Mesodermal cell (in vitro differentiated cells): ENCODE data around the gene AFTPH.

Experiments
- H3K27ac ChIP-seq: 2 replicates; pipeline ENCODE4 v1.7.0; 2013; ENCODE audit warnings: mild to moderate bottlenecking, low read depth, low read length, moderate library complexity; ENCODE audit not compliant: severe bottlenecking
- H3K36me3 ChIP-seq: 2 replicates; pipeline ENCODE4 v1.7.1; 2013; ENCODE audit warnings: mild to moderate bottlenecking, low read length, moderate library complexity; ENCODE audit not compliant: control insufficient read depth, insufficient read depth
- H3K4me1 ChIP-seq: one replicate; pipeline ENCODE4 v1.7.1; 2013; ENCODE audit warnings: mild to moderate bottlenecking, low read length; ENCODE audit not compliant: insufficient read depth, control insufficient read depth, poor library complexity, severe bottlenecking
- H3K4me3 ChIP-seq: 2 replicates; pipeline ENCODE4 v1.7.0; 2013; ENCODE audit warnings: low read length, control low read depth, mild to moderate bottlenecking; ENCODE audit not compliant: insufficient read depth, poor library complexity, severe bottlenecking; ENCODE audit errors: extremely low read depth
- H3K9me3 ChIP-seq: 2 replicates; pipeline ENCODE4 v1.7.1; 2013; ENCODE audit warnings: mild to moderate bottlenecking, low read length, moderate library complexity; ENCODE audit not compliant: control insufficient read depth
- WGBS, 2 experiments: methylation state at CpG; one replicate each; pipeline ENCODE4 v1.1.5; 2013; ENCODE audit warnings: missing lambda C conversion rate in 2 of 2; ENCODE audit not compliant: insufficient coverage in 2 of 2; 5-methylcytosine and 5-hydroxymethylcytosine counted together

Gene AFTPH

GRCh38 chr2:64626146-64626809 lies 102.2 kb downstream of the AFTPH start:
- H3K9me3 ChIP-seq = no peaks in the 10 kb centered on the region
- H3K36me3 ChIP-seq = peaks cover 6% of the 10 kb centered on the region
- WGBS, 2 experiments = 86 to 88% methylated on average over 6 to 7 of the region's 10 CpGs
- no peak overlapping the region for H3K4me3 ChIP-seq
- no peak overlapping the region for H3K27ac ChIP-seq
- peaks cover 12% of the 10 kb centered on the region for H3K4me1 ChIP-seq

GRCh38 chr2:64626963-64627760 lies 103.0 kb downstream of the AFTPH start:
- 75 to 78% methylated on average over 14 of the region's 27 CpGs for WGBS, 2 experiments
- H3K27ac ChIP-seq = peak overlapping the region; percentile 29

DNA sequence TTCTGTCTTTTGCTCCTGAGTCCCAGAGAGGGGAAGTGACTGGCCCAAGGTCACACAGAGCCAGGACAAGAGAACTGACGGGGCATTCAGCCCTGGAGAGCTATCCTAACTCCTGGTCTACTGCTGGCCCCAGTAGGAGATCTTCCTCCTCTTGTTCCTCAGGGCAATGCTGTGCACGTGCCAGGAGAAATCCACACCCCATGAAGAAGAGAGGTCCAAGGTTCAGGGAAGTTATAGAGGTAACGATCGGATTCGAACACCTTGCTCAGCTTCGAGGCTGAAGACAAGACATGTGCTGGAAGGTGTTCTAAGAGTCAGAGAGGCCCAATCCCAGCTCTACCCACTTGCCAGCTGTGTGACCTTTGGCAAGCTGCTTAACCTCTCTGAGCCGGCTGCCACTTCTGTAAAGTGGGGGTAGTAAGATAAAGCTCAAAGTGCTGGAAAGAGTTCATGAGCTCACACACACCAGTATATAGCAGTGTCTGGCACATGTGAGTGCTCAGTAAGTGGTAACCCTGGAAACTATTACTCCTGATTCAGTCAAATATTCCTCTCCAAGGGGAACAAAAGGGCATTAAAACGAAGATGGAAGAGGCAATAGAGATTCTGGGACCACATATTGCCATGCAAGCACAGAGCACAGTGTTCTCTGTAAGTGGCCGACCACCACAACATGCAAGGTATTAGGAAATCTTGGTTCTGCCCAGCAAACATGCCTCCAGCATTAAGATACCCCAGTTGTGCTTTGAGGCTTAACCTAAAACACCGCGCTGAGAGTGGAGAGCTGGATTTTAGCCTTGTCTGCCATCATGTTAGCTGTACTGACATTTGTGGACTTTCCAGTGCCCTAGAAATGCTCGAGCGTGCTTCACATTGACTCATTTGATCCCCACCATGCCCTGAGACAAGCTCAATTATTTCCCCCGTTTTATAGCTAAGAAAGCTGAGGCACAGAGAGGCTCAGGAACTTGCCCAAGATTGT lies 104.0 kb downstream of the AFTPH start:
- peak overlapping the region; percentile 16 for H3K27ac ChIP-seq
- no peak overlapping the region for H3K4me3 ChIP-seq
- no peaks in the 10 kb centered on the region for H3K9me3 ChIP-seq
- H3K36me3 ChIP-seq = peaks cover 24% of the 10 kb centered on the region
- 94 to 95% methylated on average over 12 to 13 of the region's 14 CpGs for WGBS, 2 experiments
- H3K4me1 ChIP-seq = peaks cover 5% of the 10 kb centered on the region

More at GRCh38 chr2:64626963-64627760, 103.0 kb downstream of the AFTPH start:
- no peak overlapping the region for H3K4me3 ChIP-seq
- peaks cover 12% of the 10 kb centered on the region for H3K4me1 ChIP-seq
- H3K9me3 ChIP-seq = no peaks in the 10 kb centered on the region
- H3K36me3 ChIP-seq = peaks cover 14% of the 10 kb centered on the region

DNA sequence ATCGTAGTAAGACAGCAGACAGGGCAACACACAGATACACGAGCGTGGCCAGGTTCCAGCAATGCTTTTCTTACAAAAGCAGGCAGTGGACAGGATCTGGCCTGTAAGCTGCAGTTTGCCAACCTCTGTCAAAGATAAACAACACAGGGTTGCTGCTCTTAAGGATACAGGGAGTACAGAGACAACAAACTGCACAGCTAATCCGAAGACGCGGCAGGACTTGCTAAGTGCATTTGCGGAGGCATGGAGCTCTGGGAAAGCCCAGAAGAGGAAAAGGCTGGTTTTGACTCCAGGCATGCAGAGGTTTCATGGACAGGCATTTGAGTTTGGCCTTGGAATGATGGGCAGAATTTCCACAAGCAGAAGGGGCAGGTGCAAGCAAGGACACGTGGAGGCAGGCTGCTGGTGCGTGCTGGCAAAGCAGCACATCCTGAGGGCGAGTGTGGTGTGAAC lies 105.2 kb downstream of the AFTPH start:
- WGBS, 2 experiments = 94 to 99% methylated on average over 9 to 10 of the region's 10 CpGs
- Histone ChIP-seq H3K9me3 (no peaks in the 10 kb centered on the region), H3K27ac (no peak overlapping the region), H3K4me3 (no peak overlapping the region), H3K36me3 (peaks cover 36% of the 10 kb centered on the region), H3K4me1 (no peaks in the 10 kb centered on the region)

- H3K4me1 ChIP-seq = no peaks in the 10 kb centered on the region
- no peak overlapping the region for H3K4me3 ChIP-seq
Measured at GRCh38 chr2:64629875-64630274, 105.7 kb downstream of the AFTPH start.

DNA sequence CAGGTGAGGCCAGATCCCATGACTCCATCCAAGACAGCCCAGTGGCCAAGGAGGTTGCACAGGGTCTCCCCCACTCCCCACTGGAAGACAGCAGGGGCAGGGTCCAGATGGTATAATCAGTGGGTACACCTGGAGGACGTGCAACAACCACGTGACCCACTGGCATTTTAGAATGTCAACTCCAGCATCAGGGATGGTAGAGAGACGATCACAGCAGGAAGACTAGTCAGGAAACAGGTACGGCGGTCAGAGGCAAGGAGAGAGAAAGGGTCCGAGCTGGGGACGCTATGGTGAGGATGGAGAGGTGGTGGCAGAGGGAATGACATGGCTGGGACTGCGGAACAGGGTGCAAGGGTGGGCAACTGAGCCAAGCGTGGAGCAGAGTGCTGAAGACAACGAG lies 106.6 kb downstream of the AFTPH start:
- no peak overlapping the region for H3K4me3 ChIP-seq
- no peak overlapping the region for H3K27ac ChIP-seq
- no peaks in the 10 kb centered on the region for H3K9me3 ChIP-seq
- H3K4me1 ChIP-seq = no peaks in the 10 kb centered on the region
- H3K36me3 ChIP-seq = peaks cover 50% of the 10 kb centered on the region
- WGBS, 2 experiments = 99% methylated on average over 8 to 10 of the region's 10 CpGs

More at GRCh38 chr2:64629875-64630274, 105.7 kb downstream of the AFTPH start:
- WGBS, 2 experiments = 97 to 98% methylated on average over 6 to 7 of the region's 7 CpGs
- Histone ChIP-seq H3K36me3 (peaks cover 41% of the 10 kb centered on the region), H3K9me3 (no peaks in the 10 kb centered on the region), H3K27ac (no peak overlapping the region)

DNA sequence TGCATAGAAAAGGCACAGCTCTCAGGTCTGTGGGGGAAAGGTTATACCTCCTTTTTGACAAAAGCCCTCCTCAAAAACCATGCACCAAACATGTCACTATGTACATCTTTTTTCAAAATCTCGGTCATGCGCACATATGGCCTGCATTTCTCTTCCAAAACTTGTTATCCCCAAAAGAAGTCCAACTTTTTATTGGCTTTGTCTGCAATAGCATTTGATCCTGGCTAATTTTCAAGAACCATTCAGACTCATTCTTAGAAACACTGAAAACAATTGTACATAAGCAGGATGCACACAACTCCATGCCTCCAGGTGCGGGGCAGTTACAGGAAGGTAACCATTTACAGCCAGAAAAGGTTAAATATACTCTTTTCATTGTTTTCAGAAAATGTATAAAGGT lies 107.6 kb downstream of the AFTPH start:
- H3K36me3 ChIP-seq = peaks cover 60% of the 10 kb centered on the region
- 100% methylated on average over 2 to 3 of the region's 3 CpGs for WGBS, 2 experiments
- no peak overlapping the region for H3K27ac ChIP-seq
- H3K4me3 ChIP-seq = no peak overlapping the region
- H3K4me1 ChIP-seq = peaks cover 2% of the 10 kb centered on the region
- no peaks in the 10 kb centered on the region for H3K9me3 ChIP-seq

DNA sequence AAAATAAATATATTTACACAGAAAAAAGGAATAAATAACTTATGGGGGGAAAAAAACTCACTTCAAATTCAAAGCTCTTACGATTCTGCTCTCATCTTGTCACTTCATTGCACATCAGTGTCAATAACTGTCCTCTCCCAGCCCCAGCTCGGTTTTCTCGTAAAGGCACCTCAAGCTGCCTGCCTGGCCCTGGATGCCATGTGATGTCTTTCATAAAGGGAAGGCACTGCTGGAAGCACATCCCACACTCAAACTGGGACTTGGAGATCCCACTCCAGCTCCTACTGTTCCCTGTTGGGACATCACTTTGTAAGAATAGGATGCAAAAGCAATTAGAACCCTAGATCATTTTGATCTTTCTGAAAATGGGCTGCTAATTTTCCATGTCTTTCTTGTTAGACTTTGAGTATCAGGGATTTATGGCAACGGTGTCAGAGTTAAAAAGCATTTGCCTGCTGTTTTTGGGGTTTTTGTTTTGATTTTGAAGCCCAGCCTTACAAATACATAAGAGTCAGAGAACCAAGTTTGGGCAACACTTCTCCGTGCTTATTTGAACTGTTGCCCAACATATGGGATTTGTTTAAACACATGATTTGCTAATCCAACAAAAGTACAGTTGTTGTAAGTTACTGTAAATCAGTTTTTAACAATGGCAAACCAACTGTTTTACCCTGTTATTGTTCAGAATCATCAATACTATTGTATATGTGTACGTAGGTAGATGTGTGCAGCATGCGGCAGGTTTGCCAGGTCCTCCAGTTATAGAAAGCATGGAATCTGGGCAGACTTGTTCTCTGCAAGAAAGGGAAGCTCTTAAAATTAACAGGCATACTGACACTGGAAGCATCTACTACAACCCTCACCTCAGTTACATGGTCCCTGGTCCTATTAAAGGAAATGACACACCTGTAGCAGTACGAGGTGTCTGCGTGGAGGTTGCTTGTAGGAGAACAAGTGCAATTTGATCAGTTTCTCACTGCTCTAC lies 109.0 kb downstream of the AFTPH start:
- no peak overlapping the region for H3K4me3 ChIP-seq
- H3K9me3 ChIP-seq = no peaks in the 10 kb centered on the region
- H3K27ac ChIP-seq = no peak overlapping the region
- 96 to 97% methylated on average over 3 to 4 of the region's 9 CpGs for WGBS, 2 experiments
- H3K4me1 ChIP-seq = peaks cover 14% of the 10 kb centered on the region
- H3K36me3 ChIP-seq = peaks cover 68% of the 10 kb centered on the region

DNA sequence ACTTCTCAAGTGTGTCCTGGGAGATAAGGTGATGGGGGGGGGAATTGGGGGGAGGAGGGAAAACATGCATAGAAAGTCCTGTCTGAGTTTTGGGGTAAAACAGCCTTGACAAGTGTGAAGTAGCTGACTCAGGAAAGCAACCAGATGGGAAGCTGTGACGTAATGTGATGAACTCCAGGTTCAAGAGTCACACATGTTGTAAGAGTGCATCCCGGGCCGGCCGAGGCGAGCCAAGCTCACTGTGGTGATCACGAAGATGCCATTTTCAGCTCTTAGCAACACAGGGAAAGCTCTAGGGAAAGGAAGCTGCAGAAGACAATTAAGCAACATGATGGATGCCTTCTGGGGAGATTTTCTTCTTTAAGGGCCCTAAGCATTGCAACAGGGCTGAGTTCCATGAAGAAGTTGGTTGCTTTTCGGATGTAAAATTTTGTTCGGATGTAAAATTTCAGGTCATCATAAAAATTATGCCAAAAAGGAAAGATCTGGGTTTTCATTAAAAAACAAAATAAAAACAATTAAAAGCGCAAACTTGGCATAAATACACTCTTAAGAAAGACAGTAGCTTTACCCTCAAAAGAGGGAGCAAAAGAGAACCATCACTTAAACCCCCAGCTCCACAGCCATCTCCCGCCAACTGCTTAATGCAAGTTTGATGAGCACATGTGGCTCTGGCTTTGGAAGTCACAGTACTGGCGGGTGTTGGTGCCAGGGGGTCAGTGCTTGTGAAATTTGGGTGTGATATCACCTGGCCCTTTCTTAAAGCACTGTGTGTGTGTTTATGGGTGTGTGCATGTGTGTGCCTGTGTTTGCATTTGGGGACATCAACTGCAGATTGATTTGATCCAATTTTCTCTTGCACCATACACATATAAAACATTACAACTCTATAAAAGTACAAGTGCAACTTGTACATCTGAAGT lies 110.5 kb downstream of the AFTPH start:
- H3K36me3 ChIP-seq = peaks cover 68% of the 10 kb centered on the region
- no peak overlapping the region for H3K27ac ChIP-seq
- 80 to 90% methylated on average over 7 of the region's 11 CpGs for WGBS, 2 experiments
- peaks cover 16% of the 10 kb centered on the region for H3K4me1 ChIP-seq
- H3K4me3 ChIP-seq = no peak overlapping the region
- H3K9me3 ChIP-seq = no peaks in the 10 kb centered on the region
